ENCODE results near the gene MRPL54. TPM values are rescaled to one million over a fixed set of nuclear protein-coding genes. Genes with fewer than 3 reads are reported as not detected.

Gene MRPL54
- total RNA-seq, 2 donors from 2014 or later: 78.9 to 86.0 TPM

DNA sequence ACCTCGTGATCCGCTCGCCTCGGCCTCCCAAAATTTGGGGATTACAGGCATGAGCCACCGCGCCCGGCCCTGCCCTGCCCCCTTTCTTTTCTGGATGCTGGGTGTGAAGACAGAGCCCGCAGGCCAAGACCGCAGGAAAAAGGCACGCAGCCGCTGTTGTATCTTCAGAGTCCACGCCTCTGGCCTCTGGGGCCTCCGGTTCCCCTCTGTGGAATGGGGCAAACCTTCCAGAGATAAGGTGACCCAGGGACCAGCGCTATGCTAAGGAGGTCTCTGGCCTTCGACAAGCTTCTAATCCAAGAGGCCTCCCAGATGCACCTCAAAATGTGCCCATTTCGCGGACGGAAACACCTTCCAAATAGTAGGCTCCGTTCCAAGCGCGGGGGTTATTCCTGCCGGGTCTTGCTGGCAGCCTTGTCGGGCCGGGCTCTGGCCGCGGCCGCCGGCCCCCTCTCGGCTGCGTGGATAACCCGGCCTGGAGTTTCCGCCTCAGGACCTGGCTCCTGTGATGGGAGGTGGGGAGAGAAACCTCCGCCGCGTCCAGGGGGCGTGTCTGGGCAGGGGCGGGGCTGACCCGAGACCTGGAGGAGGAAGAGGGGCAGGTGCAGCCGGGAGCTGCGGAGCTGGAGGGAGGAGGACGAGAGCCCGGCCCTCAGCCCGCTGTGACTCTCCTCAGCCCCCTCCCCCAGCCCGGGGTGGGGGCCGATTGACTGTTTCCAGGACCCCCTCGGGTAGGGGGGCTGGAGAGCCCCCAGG is 41.2 kb upstream of the MRPL54 start:
- Histone ChIP-seq H3K4me3 (peak overlapping the region; percentile 33 to 38), H3K27me3 (no peaks in the 10 kb centered on the region), H3K9me3 (no peaks in the 10 kb centered on the region), H3K27ac (peak overlapping the region in 2 of 4 donors; percentile 29 to 47), H3K4me1 (peaks cover 41% of the 10 kb centered on the region), H3K36me3 (replicated peaks in 1 of 2; ENCODE audit: insufficient read depth in 1 of 2, low read depth in 2 of 2) (no peaks in the 10 kb centered on the region)
- peak; percentile 96 to 98 (median 97) for DNase-seq
- 0 to 21% methylated on average over 17 to 42 of the region's 46 CpGs for WGBS, 2 donors
- peak; percentile 86 for ATAC-seq
- TF ChIP-seq, protein P1, sequence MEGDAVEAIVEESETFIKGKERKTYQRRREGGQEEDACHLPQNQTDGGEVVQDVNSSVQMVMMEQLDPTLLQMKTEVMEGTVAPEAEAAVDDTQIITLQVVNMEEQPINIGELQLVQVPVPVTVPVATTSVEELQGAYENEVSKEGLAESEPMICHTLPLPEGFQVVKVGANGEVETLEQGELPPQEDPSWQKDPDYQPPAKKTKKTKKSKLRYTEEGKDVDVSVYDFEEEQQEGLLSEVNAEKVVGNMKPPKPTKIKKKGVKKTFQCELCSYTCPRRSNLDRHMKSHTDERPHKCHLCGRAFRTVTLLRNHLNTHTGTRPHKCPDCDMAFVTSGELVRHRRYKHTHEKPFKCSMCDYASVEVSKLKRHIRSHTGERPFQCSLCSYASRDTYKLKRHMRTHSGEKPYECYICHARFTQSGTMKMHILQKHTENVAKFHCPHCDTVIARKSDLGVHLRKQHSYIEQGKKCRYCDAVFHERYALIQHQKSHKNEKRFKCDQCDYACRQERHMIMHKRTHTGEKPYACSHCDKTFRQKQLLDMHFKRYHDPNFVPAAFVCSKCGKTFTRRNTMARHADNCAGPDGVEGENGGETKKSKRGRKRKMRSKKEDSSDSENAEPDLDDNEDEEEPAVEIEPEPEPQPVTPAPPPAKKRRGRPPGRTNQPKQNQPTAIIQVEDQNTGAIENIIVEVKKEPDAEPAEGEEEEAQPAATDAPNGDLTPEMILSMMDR (IDR thresholded peaks at IDR 0.05): peak in 3 of 7 experiments; percentile 3 to 41 (median 14)
- TF ChIP-seq POLR2A (IDR thresholded peaks at IDR 0.05): peak in 2 of 3 donors; percentile 46 to 50
- intact Hi-C loops (cut with DNase I): no loop called here

GRCh38 chr19:3721887-3722442 is 40.5 kb upstream of the MRPL54 start:
- Histone ChIP-seq H3K4me1 (peaks cover 45% of the 10 kb centered on the region), H3K27me3 (no peaks in the 10 kb centered on the region), H3K27ac (peak overlapping the region in 3 of 4 donors; percentile 23 to 47 (median 34)), H3K36me3 (replicated peaks in 1 of 2; ENCODE audit: insufficient read depth in 1 of 2, low read depth in 2 of 2) (no peaks in the 10 kb centered on the region), H3K9me3 (no peaks in the 10 kb centered on the region), H3K4me3 (peak overlapping the region; percentile 33 to 38)
- DNase-seq: no peak
- ATAC-seq: no peak
- no peak for TF ChIP-seq POLR2A (IDR thresholded peaks at IDR 0.05)
- TF ChIP-seq, protein P1 (IDR thresholded peaks at IDR 0.05): no peak
- 0 to 2% methylated on average over 11 to 26 of the region's 26 CpGs for WGBS, 2 donors
- intact Hi-C loops (cut with DNase I): no loop called here

GRCh38 chr19:3722443-3723109 is 39.9 kb upstream of the MRPL54 start:
- peak overlapping the region; percentile 33 to 38 for H3K4me3 ChIP-seq
- H3K27me3 ChIP-seq: no peaks in the 10 kb centered on the region
- ATAC-seq (peak; percentile 66), DNase-seq (peak; percentile 87 to 94 (median 88))
- H3K27ac ChIP-seq: peak overlapping the region; percentile 23 to 47 (median 38)
- WGBS, 2 donors: 4 to 8% methylated on average over 2 to 23 of the region's 30 CpGs
- H3K36me3 ChIP-seq (replicated peaks in 1 of 2; ENCODE audit: insufficient read depth in 1 of 2, low read depth in 2 of 2): no peaks in the 10 kb centered on the region
- no peak for TF ChIP-seq POLR2A (IDR thresholded peaks at IDR 0.05)
- TF ChIP-seq, protein P1 (IDR thresholded peaks at IDR 0.05): no peak
- no peaks in the 10 kb centered on the region for H3K9me3 ChIP-seq
- H3K4me1 ChIP-seq: peaks cover 45% of the 10 kb centered on the region
- intact Hi-C loops (cut with DNase I): no loop called here

- H3K4me3 ChIP-seq: no peak overlapping the region
- no peaks in the 10 kb centered on the region for H3K36me3 ChIP-seq (replicated peaks in 1 of 2; ENCODE audit: insufficient read depth in 1 of 2, low read depth in 2 of 2)
- no peak for TF ChIP-seq POLR2A (IDR thresholded peaks at IDR 0.05)
- TF ChIP-seq, protein P1 (IDR thresholded peaks at IDR 0.05): no peak
- intact Hi-C loops (cut with DNase I): no loop called here
- H3K27ac ChIP-seq: peak overlapping the region in 2 of 4 donors; percentile 41 to 47
- WGBS, 2 donors: 85 to 86% methylated on average over 5 of the region's 5 CpGs
- H3K4me1 ChIP-seq: peaks cover 45% of the 10 kb centered on the region
- DNase-seq: no peak
- no peaks in the 10 kb centered on the region for H3K9me3 ChIP-seq
- no peak for ATAC-seq
- no peaks in the 10 kb centered on the region for H3K27me3 ChIP-seq
Measured at GRCh38 chr19:3723110-3723488, 39.4 kb upstream of the MRPL54 start.
